Esophagus muscularis mucosa (tissue), 4 donors: ENCODE measurements around the gene SYNGAP1. TPM values are rescaled to one million over a fixed set of nuclear protein-coding genes. Genes with fewer than 3 reads are reported as not detected.

Experiments
- DNase-seq: peaks from one replicate; pipeline ENCODE4 v3.0.0-alpha.2; 2017; ENCODE audit errors: extremely low spot score
- H3K27ac ChIP-seq, 4 donors: fragments of 200-600 bp; sonication (generic); replicated peaks in 1 of 4; 1 replicate in 3 of 4; 2 replicates in 1 of 4; pipeline ENCODE4 v1.5.1; 2016 to 2019; ENCODE audit warnings: mild to moderate bottlenecking in 1 of 4
- H3K27me3 ChIP-seq, 4 donors: fragments of 200-600 bp; sonication (generic); one replicate each; pipeline versions ENCODE4 v1.5.1 to v1.6.0; 2016 to 2019
- H3K36me3 ChIP-seq, 4 donors: fragments of 200-600 bp; sonication (generic); one replicate each; pipeline ENCODE4 v1.5.1; 2016 to 2019
- H3K4me1 ChIP-seq, 4 donors: fragments of 200-600 bp; sonication (generic); one replicate each; pipeline ENCODE4 v1.5.1; 2016 to 2019
- H3K4me3 ChIP-seq, 4 donors: fragments of 200-600 bp; sonication (generic); 1 replicate in 2 of 4; 2 replicates in 2 of 4; pipeline ENCODE4 v1.5.1; 2016 to 2019; ENCODE audit warnings: mild to moderate bottlenecking in 4 of 4, moderate library complexity in 1 of 4
- H3K9me3 ChIP-seq, 4 donors: fragments of 200-600 bp; sonication (generic); 1 replicate in 3 of 4; 2 replicates in 1 of 4; pipeline ENCODE4 v1.5.1; 2016 to 2019
- EP300 ChIP-seq: sonication (generic); formaldehyde crosslinking; IDR thresholded peaks from one replicate; pipeline ENCODE4 v1.6.1; 2017; ENCODE audit warnings: antibody characterized with exemption
- POLR2A ChIP-seq: fragments of 450-650 bp; IDR thresholded peaks from one replicate; pipeline ENCODE4 v1.6.1; 2017; ENCODE audit warnings: antibody characterized with exemption, moderate library complexity, mild to moderate bottlenecking, low read depth
- POLR2AphosphoS5 ChIP-seq, 2 donors: sonication (generic); formaldehyde crosslinking; IDR thresholded peaks; one replicate each; pipeline ENCODE4 v1.6.1; 2017; ENCODE audit warnings: antibody characterized with exemption in 2 of 2
- WGBS: methylation state at CpG from one replicate; pipeline ENCODE4 v1.1.5; 2018; 5-methylcytosine and 5-hydroxymethylcytosine counted together
- intact Hi-C: fragments of 100-400 bp; cut with DNase I; formaldehyde crosslinking; loops from one replicate; pipeline ENCODE4 v1.15.1; 2023
- total RNA-seq, 4 donors: library from RNA; depleted of rRNA; stranded (reverse); fragments of >200 nt; gene quantifications; one replicate each; pipeline versions ENCODE4 v1.1.0 to v1.2.1, GENCODE V29; 2016
- TF ChIP-seq, protein P1 (sequence below), 3 experiments: fragments of 200-600 bp in 2 of 3; fragments of 450-650 bp in 1 of 3; sonication (generic) in 2 of 3; IDR thresholded peaks; one replicate each; pipeline ENCODE4 v1.5.1; 2017 to 2019; ENCODE audit warnings: antibody characterized with exemption in 3 of 3, mild to moderate bottlenecking in 2 of 3, moderate library complexity in 1 of 3

Gene SYNGAP1
- total RNA-seq, 4 donors from 2014 or later: 8.0 to 17.6 (median 13.2) TPM

DNA sequence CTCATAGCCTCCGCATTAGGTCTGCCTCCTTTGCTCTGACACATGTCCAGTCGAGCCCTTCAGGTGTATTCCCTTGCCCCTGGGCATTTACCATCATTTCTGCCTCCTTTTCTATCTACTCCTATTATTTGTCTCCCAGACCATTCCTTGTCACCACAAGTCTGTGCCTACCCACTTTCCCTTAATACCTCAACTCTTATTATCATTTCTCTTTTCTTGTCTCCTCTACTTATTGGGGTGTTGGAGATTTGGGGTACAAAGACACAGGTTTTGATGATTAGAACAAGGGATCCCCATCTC lies 1.4 kb downstream of the SYNGAP1 start:
- DNase-seq: no peak
- H3K27me3 ChIP-seq: no peaks in the 10 kb centered on the region
- peak overlapping the region; percentile 89 to 96 (median 96) for H3K27ac ChIP-seq
- intact Hi-C loops: no loop called here
- H3K9me3 ChIP-seq: no peaks in the 10 kb centered on the region
- H3K4me1 ChIP-seq: peaks cover 42 to 72% (median 67%) of the 10 kb centered on the region in 4 donors
- H3K36me3 ChIP-seq: peaks cover 0 to 4% (median 3%) of the 10 kb centered on the region in 4 donors
- TF ChIP-seq EP300: no peak
- TF ChIP-seq POLR2AphosphoS5 (IDR thresholded peaks at IDR 0.05): no peak
- no peak for TF ChIP-seq POLR2A
- TF ChIP-seq, protein P1, sequence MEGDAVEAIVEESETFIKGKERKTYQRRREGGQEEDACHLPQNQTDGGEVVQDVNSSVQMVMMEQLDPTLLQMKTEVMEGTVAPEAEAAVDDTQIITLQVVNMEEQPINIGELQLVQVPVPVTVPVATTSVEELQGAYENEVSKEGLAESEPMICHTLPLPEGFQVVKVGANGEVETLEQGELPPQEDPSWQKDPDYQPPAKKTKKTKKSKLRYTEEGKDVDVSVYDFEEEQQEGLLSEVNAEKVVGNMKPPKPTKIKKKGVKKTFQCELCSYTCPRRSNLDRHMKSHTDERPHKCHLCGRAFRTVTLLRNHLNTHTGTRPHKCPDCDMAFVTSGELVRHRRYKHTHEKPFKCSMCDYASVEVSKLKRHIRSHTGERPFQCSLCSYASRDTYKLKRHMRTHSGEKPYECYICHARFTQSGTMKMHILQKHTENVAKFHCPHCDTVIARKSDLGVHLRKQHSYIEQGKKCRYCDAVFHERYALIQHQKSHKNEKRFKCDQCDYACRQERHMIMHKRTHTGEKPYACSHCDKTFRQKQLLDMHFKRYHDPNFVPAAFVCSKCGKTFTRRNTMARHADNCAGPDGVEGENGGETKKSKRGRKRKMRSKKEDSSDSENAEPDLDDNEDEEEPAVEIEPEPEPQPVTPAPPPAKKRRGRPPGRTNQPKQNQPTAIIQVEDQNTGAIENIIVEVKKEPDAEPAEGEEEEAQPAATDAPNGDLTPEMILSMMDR (IDR thresholded peaks at IDR 0.05): no peak
- H3K4me3 ChIP-seq: no peak overlapping the region
- 82% methylated on average over 2 of the region's 2 CpGs for WGBS

DNA sequence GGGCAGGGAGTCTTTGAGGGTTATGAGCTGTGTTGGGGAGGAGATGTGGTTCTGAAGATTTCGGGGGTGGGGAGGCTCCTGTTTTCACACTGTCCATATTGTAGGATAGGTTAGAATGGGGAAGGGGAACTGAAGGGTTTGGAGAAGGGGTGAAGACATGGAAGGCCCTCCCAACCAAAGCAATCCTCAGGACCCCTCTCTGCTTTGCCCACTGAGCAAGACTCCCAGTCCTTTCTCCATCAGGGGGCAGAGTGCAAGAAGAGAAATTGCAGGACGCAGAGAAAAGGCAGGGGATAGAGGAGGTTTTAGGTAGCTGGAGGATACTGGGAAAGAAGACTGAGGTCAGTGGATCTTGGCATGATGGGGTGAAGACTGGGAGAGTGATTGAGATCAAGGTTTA lies 3.9 kb downstream of the SYNGAP1 start:
- intact Hi-C loops: no loop called here
- Histone ChIP-seq H3K9me3 (no peaks in the 10 kb centered on the region), H3K27ac (peak overlapping the region; percentile 89 to 95 (median 94)), H3K27me3 (no peaks in the 10 kb centered on the region), H3K36me3 (no peaks in the 10 kb centered on the region), H3K4me3 (no peak overlapping the region), H3K4me1 (peaks cover 40 to 73% (median 69%) of the 10 kb centered on the region in 4 donors)
- DNase-seq: no peak
- WGBS: 91% methylated on average over 2 of the region's 2 CpGs
- TF ChIP-seq POLR2AphosphoS5 (IDR thresholded peaks at IDR 0.05) (no peak), EP300 (no peak), POLR2A (no peak)
- TF ChIP-seq, protein P1 (IDR thresholded peaks at IDR 0.05): no peak

DNA sequence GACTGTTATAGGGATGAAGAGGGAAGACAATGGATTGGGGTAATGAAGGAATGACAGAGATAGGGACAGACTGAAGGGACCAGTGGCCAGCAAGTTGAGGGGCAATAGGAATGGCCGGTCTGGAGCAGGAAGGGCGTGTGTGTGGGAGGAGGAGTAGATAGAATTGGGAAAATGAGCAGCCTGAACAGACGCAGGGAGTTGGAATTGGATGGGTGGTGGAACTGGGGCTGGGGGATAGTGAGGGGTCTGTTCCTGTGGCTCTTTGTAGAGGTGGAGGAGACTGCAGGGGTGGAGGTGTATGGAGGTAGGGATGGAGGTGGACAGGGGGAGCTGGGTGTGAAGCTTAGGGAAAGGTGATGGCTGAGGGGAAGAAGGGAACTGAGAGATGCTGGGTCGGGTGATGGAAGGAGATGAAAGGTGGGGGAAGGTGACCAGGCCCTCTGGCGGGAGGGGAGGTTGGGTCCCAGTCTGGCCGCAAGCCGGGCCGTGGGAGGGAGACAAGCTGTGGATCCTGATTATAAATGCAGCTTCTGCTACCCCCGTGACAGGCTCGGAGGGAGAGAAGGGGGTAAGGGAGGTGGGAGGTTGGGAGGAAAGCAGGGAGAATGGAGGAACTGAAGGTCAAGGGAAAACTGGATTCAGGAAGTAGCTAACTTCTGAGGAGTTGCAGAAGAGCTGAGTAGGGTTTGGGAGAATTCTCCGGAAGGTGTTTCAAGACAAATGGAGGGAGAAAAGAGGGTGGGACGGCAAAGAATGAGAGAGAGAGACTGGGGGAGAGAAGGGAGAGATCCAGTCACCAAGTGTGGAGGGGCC lies 5.2 kb downstream of the SYNGAP1 start:
- intact Hi-C loops: loop anchor here (5.0 kb wide), 1 partner anchor 33 kb away; the partner anchor contains the start of gene KIFC1
- peak overlapping the region; percentile 62 to 75 (median 66) for H3K4me3 ChIP-seq
- whole genome bisulfite sequencing: 8% methylated on average over 12 of the region's 12 CpGs
- TF ChIP-seq, protein P1 (IDR thresholded peaks at IDR 0.05): no peak
- TF ChIP-seq POLR2A (no peak), EP300 (no peak), POLR2AphosphoS5 (IDR thresholded peaks at IDR 0.05) (no peak)
- H3K36me3 ChIP-seq: no peaks in the 10 kb centered on the region
- H3K27me3 ChIP-seq: no peaks in the 10 kb centered on the region
- no peaks in the 10 kb centered on the region for H3K9me3 ChIP-seq
- no peak for DNase-seq
- peak overlapping the region; percentile 89 to 95 (median 94) for H3K27ac ChIP-seq
- peaks cover 36 to 75% (median 69%) of the 10 kb centered on the region in 4 donors for H3K4me1 ChIP-seq

DNA sequence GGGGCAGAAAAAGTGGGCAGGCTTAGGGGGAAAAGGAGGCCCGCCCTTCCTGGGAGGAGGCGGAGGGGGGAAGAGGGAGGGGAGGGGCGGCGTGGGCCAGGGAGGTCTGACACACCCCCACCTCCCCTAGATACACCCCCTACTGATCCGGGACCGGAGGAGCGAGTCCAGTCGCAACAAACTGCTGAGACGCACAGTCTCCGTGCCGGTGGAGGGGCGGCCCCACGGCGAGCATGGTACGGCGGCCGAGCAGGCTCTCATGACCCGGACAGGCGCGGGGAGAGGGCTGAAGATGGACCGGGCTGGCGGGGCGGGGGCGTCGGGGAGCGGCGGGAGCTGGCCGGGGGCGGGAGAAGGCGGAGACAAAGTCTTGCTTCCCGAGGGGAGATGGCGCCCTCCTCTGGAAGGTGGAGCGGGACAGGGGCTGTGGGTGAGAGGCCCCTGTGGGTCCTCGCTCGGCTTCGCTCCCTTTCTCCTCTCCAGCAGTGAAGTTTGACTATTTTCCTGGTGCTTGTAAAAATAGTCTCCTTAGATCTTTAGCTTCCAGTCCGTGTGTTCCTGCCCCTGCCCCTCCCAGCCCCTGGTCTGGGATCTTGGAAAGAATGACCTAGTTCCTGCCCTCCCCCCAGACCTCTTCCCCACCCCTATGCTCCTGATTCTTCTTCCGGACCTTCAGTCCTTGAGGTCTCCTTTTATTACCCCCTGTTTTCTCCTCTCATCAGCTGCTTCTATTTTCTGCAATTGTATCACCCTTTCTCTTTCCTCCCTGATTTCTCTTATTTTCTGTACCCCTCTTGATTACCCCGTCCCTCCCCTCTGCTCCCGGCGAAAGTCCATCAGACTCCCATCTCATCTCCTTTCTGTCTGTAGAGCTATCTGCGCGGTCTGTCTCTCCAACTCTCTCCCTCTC lies 6.1 kb downstream of the SYNGAP1 start:
- Histone ChIP-seq H3K9me3 (no peaks in the 10 kb centered on the region), H3K4me1 (peaks cover 44 to 75% (median 69%) of the 10 kb centered on the region in 4 donors), H3K4me3 (peak overlapping the region; percentile 62 to 75 (median 66)), H3K36me3 (no peaks in the 10 kb centered on the region), H3K27ac (peak overlapping the region; percentile 89 to 95 (median 94)), H3K27me3 (no peaks in the 10 kb centered on the region)
- TF ChIP-seq, protein P1 (IDR thresholded peaks at IDR 0.05): peak; percentile 64 to 74 (median 71)
- TF ChIP-seq POLR2AphosphoS5 (IDR thresholded peaks at IDR 0.05) (peak; percentile 81 to 88), POLR2A (no peak), EP300 (no peak)
- WGBS: under 1% methylated on average over 39 of the region's 43 CpGs
- intact Hi-C loops: loop anchor here (5.0 kb wide), 1 partner anchor 34 kb away; the partner anchor contains the start of gene KIFC1
- peak; percentile 96 for DNase-seq
